ENCODE results near the gene PTX4.
"Not testable (repeated sequence)": the region's sequence is repeated elsewhere in the genome, so short reads cannot be mapped to it uniquely, and the experiment has no call there.

PTX4 gene

GRCh38 chr16:1481906-1482835, 6.6 kb downstream of the PTX4 start:
- no peak for DNase-seq

GRCh38 chr16:1478937-1479336, 9.8 kb downstream of the PTX4 start:
- not testable (repeated sequence) for DNase-seq

DNA sequence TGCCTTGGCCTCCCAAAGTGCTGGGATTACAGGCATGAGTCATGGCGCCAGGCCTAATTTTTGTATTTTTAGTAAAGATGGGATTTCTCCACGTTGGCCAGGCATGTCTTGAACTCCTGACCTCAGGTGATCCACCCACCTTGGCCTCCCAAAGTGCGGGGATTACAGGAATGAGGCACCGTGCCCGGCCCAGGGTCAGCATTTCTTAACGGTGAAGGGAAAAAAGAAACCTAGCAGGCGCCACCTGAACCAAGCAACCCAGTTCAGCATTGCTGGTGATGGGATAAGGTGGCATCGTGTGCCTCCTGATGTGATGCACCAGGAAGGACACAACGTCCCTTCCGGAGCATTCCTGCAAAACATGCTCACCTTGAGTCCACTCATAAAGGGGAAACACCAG, 11.7 kb downstream of the PTX4 start:
- DNase-seq: no peak

DNA sequence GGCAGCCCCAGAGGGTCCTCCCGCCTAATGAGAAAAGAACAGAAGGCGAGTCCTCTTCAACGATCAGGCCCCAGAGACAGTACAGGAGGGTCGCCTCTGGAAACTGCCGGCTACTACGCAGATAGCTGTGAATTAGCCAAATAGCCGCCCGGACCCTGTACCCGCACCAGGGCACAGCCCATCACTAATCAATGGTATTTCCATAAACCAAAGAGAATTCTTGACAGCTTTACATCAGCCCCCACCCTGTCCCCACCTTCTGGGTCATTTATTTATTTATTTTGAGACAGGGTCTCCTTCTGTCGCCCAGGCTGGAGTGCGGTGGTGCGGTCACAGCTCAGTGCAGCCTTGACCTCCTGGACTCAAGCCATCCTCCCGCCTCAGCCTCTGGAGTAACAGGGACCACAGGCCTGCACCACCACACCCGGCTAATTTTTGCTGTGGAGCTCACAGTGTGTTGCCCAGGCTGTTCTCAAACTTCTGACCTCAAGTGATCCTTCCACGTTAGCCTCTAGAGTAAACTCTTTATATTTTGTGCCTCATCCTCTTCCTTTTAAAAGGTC, 13.1 kb downstream of the PTX4 start:
- no peak for DNase-seq

- DNase-seq: peak; percentile 87 to 90
Observed at GRCh38 chr16:1474796-1475551, 13.8 kb downstream of the PTX4 start, which contains the start of gene CLCN7. TSS of gene CLCN7 (minus strand) at chr16:1475028. CDS start at chr16:1474974, 54 bp downstream.

GRCh38 chr16:1474082-1474795, 14.5 kb downstream of the PTX4 start:
- no peak for DNase-seq

DNA sequence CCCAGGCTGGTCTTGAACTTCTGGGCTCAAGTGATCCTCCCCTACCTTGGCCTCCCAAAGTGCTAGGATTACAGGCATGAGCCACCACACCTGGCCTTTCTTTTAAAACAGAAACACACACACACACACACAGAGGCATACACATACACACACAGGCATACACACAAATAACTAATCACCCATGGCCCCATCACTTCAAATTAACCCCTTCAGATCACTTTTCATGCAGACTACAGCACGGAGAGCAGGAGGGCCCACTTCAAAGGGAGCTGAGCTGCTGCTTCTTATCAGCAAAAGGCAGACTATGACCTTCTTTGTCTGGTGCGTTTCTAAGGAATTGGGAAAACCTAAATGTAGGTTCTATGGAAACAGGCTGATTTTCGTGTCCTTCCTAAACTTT, 15.8 kb downstream of the PTX4 start:
- no peak for DNase-seq

DNA sequence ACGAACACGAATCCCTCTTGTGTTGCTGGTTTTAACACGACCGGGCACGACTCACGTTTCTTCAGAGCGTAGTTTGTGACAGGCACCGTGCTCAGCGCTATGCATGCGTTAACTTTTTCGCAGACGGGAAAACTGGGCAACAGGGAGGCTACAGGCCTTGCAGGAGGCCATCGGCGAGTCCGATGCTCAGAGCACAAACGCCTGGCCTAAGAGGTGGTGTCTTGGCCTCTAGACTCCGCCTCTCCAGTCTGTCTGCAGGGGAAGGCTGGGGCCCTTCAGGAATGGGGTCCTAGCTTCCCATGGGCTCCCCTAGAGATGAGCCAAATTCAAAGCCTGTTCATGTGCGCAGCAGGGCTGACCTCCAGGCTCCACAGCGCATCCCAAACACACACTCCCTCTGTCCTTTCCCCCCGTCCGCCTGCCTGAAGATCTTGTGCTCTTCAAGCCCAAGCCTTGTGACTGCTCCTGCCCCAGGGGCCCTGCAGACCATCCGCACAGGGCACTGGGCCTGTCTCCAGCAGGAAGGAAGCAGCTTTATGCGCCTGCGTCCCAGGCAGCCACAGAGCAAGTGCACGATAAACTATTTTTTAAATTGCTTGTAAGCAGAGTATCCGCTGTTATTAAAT, 17.1 kb downstream of the PTX4 start:
- no peak for DNase-seq

DNA sequence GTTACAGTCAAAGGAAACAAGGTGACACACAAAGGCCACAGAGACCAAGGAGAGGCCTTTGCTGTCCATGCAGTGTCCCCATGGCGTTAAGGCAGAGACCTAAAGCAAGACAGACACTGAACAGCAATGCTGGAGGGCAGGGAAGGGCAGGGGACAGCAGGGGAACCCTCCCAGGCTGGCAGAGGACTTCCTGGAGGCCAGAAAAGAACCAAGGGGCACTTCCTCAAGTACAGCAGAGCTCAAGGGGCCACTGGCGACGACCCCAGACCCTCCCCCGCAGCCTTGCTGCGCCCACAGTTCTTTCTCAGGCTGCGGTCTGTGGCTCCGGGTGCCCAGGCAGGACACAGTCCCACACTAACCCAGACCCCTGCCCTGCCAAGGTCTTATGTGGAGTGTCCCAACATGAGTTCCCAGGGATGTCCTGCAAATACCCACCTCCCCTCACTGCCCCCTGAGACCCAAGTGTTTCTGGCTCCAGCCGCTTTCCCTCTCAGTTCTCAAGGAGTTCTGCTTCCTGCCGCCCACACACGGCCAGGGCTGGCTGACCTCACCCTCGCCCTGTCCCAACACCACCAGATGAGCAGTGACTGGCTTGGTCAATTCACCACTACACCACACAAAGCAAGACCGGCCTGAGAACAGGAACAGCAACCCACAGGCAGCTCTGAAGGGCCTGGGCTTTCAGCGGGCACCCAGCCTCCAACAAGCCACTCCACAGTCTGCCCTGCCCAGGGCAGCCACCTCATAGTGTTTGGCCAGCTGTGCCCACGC, 18.1 kb downstream of the PTX4 start:
- DNase-seq: no peak

DNA sequence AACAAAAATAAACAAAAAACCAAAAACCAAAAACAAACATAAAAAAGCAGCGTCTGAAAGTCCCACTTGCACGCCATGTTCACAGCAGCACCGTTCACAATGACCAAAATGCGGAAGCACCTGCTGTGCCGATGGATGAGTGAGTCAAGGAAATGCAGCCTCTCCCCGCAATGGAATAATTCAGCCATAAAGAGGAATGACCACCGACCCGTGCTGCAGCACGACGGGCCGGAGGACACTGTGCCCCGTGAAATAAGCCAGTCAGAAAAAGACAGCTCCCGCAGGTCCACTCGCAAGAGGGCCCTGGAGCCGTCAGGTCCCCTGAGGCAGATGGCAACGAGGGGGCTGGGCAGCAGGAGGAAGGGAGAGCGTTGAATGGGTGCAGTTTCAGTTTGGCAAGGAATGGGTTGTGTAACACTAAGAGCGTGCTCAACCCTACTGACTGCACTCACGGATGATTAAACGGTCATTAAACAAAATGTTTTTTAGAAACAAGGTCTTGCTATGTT, 19.0 kb downstream of the PTX4 start:
- no peak for DNase-seq

GRCh38 chr16:1469141-1469540, 19.6 kb downstream of the PTX4 start:
- DNase-seq: not testable (repeated sequence)

DNA sequence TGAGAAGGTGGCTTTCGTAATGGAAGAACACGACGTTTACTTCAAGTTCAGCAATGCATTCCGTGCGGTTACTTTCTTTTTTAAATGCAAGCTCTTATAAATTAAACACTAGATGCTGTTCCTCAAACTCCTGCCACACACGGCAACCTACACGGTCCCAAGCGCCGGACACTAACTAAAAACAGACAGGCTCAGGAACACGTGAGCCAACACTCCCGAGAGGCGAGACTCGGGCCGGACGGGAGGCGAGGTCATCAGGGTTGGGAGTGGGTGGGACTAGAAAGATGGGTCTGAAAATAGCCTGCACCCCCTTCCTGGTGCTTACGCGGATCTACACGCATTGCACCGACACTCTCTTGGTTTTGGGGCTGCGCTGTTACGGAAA, 20.3 kb downstream of the PTX4 start:
- no peak for DNase-seq

DNA sequence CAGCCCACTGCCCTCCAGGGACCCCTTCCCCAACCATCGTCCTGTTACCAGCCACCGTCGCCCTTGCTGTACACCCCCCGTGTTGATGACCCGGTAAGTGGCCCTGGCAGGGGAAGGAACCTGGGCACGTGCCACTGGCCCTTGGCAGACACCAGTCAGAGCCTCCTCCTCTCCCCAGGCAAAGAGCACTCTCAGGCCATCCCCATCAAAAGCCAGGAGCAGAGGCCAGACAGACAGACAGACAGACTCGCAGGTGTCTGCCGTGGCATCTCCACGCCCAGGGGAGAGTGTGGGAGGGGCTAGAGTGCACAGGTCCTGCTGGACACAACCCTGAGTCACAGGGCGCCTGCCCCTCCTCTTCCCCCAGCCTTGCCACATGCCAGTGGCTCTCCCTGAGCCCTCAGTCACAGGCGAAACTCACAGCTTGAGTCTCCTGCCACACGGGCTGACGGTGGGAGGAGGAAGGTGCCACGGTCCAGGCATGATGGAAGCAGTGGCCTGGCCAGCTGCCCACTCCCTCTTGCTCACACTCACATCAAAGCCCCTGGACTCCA, 21.7 kb downstream of the PTX4 start:
- DNase-seq: no peak

GRCh38 chr16:1466054-1466453, 22.7 kb downstream of the PTX4 start:
- DNase-seq: no peak

DNA sequence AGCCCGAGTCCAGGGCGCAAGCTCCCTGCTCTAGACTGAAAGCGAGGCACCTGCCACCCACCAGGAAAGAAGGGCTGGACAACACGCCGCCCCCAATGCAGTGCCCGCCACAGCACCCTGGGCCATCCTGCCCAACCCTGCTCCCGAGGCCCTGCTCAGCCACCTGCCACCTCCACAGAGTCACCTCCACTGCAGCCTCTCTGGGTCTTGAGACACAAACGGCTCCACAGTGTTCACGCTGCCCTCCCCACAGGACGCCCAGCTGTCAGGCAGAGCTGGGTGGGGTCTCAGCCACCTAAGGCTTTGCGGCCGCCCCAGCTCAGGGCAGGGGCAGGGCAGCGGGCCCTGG, 23.2 kb downstream of the PTX4 start:
- no peak for DNase-seq

DNA sequence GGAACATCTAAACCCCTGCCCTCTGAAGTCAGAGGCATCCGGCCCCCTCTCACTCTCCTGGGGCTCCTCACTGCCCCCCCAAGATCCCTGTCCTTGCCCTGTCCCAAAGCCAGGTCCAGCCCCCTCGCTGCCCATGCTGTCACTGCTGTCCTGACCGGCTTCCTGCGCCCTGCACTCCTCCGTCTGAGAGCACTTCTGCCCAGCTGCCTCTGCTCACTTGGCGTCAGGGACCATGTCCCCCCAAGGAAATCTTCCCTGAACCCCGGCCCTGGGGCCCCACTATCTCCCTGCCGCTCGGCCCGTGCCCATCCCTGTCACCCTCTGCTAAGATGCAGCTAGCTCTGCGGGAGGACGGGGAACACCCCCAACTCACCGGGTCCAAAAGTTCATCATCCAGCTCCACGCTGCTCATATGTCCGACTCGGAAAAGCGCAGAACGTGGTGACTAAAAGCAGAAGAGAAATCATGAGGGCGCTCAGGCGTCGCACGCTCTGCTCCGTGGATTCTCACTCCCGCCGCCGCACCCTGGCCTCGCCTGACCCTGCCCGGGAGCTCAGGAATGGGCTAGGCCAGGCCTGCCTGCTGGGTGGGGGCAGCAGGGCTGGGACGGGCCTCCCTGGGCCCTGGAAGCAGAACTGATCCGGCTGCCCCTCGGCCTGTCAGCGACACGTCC, 23.7 kb downstream of the PTX4 start:
- no peak for DNase-seq

DNA sequence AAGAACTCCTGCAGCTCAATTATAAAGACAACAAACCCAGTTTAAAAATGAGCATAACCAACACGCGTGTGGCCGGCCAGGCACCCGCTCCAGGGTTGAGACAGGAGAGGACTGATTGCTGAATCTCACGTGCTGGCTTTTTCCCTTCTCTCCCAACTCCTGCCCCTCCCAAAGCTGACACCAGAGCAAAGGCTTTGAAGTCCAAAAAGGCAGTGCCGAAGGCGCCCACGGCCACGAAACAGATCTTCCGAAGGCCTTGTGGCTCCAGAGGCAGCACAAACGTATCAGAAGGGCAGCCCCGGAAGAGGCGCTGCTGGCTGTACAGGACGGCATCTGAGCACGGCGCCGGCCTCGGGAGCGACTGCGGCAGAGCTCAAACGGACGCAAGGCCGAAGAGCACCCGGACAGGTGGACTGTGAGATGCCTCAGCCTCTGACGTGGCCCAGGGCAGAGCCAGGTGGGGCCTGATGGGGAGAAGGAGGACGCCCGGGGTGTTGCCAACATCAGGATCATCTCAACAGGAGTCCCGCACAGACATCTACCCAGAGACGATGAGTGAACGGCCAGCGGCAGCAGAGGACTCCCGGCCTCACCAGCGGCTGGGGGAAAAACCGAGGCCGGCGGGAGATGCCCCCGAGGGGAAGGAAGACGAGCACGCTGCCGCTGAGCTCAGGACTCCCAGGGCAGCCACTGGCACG, 24.4 kb downstream of the PTX4 start:
- no peak for DNase-seq

DNA sequence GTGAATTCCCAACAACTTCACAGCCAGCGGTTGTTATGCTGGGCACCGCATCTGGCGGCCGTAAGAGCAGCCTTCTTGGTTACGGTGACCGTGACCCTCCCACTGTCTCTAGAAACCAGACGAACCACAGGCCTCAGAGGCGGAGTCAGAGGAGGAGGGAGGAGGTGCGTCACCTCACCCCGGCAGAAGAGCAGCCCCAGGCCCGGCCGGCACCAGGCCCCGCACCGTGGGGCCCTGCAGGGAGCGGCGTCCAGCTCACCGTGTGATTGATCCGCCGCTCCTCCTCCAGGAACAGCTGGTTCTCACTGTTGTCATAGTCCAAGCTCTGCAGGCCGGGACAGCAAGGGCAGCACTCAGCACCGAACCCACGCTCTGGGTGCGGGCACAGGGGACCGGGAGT, 27.6 kb downstream of the PTX4 start:
- no peak for DNase-seq

- DNase-seq: no peak
Observed at GRCh38 chr16:1460602-1461138, 28.1 kb downstream of the PTX4 start.

DNA sequence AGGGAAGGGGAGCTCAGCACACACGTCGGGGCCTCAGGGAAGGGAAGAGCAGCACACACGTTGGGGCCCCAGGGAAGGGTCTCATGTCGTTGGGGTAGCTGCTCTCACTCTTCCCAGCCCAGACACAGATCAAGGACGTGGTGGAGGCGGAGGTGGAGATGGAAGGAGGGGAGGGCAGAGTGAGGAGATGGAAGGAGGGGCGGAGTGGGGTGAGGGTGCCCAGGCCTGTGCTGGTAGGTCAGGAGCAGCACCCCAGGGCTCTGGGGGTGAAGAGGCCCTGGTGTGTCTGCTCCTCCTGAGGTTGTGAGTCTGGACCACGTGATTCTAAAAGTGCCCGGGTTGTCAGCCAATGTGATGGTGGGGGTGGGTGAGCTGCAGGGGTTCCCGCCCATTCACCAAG, 28.8 kb downstream of the PTX4 start:
- no peak for DNase-seq

All from activated CD4-positive, alpha-beta T cell treated with anti-CD3 and anti-CD28 coated beads, Interleukin-2, amount 50 U/mL, for 48 hours (primary cell).